ENCODE data around the gene AXIN1.
"Not testable (repeated sequence)": the region's sequence is repeated elsewhere in the genome, so short reads cannot be mapped to it uniquely, and the experiment has no call there.

The AXIN1 gene

DNA sequence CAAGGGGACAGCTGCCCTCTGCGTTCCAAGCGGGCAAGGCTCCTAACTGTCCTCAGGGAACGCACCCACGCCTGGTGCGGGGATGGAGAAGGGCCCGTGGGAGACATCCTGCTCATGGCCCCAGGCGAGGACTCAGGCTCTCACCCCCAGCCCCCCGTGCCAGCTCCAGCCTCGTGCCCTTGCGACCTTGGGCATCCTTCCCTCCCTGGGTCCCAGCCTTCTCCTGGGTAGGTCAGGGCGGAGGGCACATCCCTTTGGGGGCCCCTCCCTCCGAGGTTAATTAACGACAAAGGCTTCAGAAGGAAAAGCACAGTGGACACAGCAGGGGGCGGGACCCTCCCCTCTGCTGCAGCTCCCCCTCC lies 26.3 kb upstream of the AXIN1 start:
- H3K27ac ChIP-seq = no peak overlapping the region
- TF ChIP-seq, protein P1, sequence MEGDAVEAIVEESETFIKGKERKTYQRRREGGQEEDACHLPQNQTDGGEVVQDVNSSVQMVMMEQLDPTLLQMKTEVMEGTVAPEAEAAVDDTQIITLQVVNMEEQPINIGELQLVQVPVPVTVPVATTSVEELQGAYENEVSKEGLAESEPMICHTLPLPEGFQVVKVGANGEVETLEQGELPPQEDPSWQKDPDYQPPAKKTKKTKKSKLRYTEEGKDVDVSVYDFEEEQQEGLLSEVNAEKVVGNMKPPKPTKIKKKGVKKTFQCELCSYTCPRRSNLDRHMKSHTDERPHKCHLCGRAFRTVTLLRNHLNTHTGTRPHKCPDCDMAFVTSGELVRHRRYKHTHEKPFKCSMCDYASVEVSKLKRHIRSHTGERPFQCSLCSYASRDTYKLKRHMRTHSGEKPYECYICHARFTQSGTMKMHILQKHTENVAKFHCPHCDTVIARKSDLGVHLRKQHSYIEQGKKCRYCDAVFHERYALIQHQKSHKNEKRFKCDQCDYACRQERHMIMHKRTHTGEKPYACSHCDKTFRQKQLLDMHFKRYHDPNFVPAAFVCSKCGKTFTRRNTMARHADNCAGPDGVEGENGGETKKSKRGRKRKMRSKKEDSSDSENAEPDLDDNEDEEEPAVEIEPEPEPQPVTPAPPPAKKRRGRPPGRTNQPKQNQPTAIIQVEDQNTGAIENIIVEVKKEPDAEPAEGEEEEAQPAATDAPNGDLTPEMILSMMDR (IDR thresholded peaks at IDR 0.05; ENCODE audit: low read depth, low read length) = no peak
- peaks cover 33% of the 10 kb centered on the region for H3K36me3 ChIP-seq
- DNase-seq = no peak
- peaks cover 2% of the 10 kb centered on the region for H3K9me3 ChIP-seq (ENCODE audit: severe bottlenecking)
- no peak overlapping the region for H3K4me3 ChIP-seq (ENCODE audit: low read depth, low read length)
- H3K27me3 ChIP-seq (ENCODE audit: insufficient read depth, low read depth, severe bottlenecking) = no peaks in the 10 kb centered on the region

DNA sequence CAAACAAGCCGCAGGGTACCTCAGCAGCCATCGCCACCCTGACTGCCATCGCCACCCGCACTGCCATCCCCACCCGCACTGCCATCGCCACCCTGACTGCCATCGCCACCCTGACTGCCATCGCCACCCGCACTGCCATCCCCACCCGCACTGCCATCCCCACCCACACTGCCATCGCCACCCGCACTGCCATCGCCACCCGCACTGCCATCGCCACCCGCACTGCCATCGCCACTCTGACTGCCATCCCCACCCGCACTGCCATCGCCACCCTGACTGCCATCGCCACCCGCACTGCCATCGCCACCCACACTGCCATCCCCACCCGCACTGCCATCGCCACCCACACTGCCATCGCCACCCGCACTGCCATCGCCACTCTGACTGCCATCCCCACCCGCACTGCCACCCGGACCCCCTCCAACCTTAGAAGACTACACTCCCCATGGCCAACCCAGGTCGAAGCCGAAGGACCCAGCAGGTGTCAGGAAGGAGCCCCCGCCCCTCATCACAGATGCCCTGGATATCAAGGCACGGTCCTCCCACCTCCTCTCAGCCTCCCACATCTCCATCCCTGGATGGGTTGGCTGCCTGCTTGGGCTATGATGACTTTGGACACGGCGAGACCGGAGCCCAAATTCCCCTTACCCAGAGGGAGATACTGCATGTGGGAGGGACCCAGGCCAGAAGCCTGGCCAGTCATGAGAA lies 25.7 kb upstream of the AXIN1 start:
- not testable (repeated sequence) for H3K9me3 ChIP-seq (ENCODE audit: severe bottlenecking); H3K27me3 ChIP-seq (ENCODE audit: insufficient read depth, low read depth, severe bottlenecking); H3K4me3 ChIP-seq (ENCODE audit: low read depth, low read length); H3K27ac ChIP-seq; DNase-seq
- peaks cover 38% of the 10 kb centered on the region for H3K36me3 ChIP-seq

DNA sequence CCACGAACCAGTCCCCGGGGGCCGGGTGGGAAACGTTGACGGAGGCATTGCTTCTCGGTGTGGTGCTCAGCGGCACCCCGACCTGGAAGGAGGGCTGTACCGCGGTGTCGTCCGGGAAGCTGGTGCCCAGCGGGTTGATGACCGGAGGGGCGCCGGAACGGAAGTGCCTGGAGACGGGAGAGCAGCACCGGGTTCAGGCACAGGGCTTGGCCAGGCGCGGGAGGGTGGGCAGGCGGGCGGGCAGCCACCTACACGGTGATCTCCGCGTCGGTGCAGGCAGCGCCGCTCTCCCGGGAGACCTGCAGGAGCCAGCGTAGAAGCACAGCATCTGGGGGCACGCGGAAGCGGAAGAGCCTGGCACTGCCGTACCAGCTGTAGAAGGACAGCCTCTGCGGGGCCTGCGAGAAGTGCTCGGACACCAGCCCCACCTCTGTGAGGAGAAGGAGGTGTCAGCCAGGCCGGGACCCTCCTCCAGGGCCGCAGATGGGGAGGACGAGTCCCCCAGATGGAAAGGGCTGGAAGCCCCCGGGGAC lies 25.0 kb upstream of the AXIN1 start:
- TF ChIP-seq, protein P1 (IDR thresholded peaks at IDR 0.05; ENCODE audit: low read depth, low read length) = no peak
- H3K9me3 ChIP-seq (ENCODE audit: severe bottlenecking) = peaks cover 2% of the 10 kb centered on the region
- H3K36me3 ChIP-seq = peaks cover 46% of the 10 kb centered on the region
- no peak overlapping the region for H3K4me3 ChIP-seq (ENCODE audit: low read depth, low read length)
- no peak for DNase-seq
- H3K27me3 ChIP-seq (ENCODE audit: insufficient read depth, low read depth, severe bottlenecking) = no peaks in the 10 kb centered on the region
- H3K27ac ChIP-seq = no peak overlapping the region

DNA sequence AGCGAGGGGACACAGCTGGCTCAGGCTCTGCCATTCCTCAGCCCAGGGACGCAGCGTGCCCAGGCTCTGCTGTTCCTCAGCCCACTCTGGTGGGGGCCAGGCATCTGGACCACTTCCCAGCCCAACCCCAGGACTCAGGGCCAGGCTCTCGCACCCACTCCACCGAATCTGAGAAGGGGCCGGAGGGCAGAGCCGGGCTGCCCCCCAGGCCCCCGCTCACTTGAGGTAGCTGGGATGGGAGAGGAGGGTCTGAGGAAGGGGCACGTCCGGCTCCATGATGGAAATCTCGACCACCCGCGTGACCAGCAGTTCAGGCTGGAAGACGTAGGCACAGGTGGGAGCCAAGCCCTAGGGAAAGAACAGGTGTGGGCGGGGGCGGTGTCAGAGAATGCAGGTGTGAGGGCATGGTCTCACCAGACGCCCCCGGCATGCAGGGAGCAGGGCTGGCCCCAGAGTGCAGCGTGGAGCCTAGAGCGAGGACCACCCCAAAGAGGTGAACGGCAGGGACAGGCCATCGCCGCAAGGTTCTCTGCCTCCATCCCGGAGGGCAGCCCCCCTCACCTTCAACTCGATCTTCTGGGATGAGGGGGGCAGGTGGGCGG lies 24.4 kb upstream of the AXIN1 start:
- H3K27me3 ChIP-seq (ENCODE audit: insufficient read depth, low read depth, severe bottlenecking) = no peaks in the 10 kb centered on the region
- DNase-seq = no peak
- H3K4me3 ChIP-seq (ENCODE audit: low read depth, low read length) = no peak overlapping the region
- H3K9me3 ChIP-seq (ENCODE audit: severe bottlenecking) = peaks cover 2% of the 10 kb centered on the region
- TF ChIP-seq, protein P1 (IDR thresholded peaks at IDR 0.05; ENCODE audit: low read depth, low read length) = no peak
- H3K36me3 ChIP-seq = peaks cover 52% of the 10 kb centered on the region
- H3K27ac ChIP-seq = no peak overlapping the region

DNA sequence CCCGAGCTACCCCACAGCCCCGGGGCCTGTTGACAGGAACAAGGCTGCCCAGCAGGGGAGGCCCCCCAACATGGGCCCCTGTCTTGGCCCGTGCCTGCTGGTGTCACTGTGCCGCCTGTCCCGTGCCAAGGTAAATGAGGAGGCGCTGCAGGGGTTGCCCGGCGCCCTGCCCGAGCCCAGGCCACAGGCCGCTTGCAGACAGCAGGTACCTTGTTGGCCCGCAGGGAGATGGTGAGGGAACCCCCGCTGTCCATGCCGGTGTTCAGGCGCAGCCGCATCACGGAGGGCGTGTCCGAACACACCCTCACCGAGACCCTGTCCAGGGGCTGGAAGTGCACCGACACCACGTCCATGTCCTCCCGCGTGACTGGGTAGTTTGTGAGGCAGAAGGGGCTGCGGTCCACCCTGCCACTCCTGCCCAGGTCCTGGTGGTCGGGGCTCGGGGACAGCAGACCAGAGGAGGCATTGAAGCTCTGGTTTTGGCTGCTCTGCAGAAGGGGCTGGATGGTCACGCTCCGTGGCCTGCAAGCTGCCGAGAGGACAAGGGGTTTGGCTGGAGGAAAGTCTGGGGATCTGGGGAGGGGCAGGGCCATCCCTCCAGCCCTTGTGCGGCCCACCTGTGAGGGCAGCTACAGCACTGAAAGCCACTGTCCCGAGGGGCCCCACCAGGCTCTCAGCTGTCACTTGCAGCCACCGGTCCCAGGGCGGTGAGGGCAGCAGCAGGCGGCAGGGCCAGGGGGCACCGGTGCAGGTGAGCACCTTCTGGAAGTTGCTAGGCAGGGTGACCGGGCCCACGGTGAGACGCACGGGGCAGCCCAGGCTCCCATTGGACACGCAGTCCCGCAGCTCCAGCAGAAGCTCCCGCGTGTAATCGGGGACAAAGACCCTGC lies 23.6 kb upstream of the AXIN1 start:
- TF ChIP-seq, protein P1 (IDR thresholded peaks at IDR 0.05; ENCODE audit: low read depth, low read length) = no peak
- Histone ChIP-seq H3K27me3 (ENCODE audit: insufficient read depth, low read depth, severe bottlenecking) (no peaks in the 10 kb centered on the region), H3K9me3 (ENCODE audit: severe bottlenecking) (peaks cover 2% of the 10 kb centered on the region), H3K4me3 (ENCODE audit: low read depth, low read length) (no peak overlapping the region), H3K27ac (no peak overlapping the region), H3K36me3 (peaks cover 59% of the 10 kb centered on the region)
- DNase-seq = no peak

DNA sequence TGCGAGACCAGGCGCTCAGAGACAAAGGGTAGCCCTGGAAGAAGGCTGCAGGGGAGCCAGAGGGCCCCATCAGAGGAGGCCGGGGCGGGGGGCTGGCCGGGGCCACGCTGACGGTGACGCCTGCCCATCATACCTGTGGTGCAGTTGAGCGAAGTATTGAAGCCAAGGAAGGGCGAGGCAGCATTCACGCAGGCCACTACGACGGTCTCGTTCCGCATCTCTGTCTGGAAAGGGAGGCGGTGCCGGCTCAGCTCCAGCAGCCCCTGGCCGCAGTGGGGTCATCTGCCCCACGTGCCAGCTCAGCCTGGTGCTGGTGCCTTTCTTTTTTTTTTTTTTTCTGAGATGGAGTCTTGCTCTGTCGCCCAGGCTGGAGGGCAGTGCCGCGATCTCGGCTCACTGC lies 22.7 kb upstream of the AXIN1 start:
- no peak for DNase-seq
- Histone ChIP-seq H3K4me3 (ENCODE audit: low read depth, low read length) (no peak overlapping the region), H3K36me3 (peaks cover 65% of the 10 kb centered on the region), H3K27ac (no peak overlapping the region), H3K27me3 (ENCODE audit: insufficient read depth, low read depth, severe bottlenecking) (no peaks in the 10 kb centered on the region), H3K9me3 (ENCODE audit: severe bottlenecking) (peaks cover 2% of the 10 kb centered on the region)
- TF ChIP-seq, protein P1 (IDR thresholded peaks at IDR 0.05; ENCODE audit: low read depth, low read length) = no peak
